ENCODE data around the gene ITGAL.

ITGAL gene

GRCh38 chr16:30526137-30526822, 53.7 kb downstream of the ITGAL start, which contains the start of gene ZNF768:
Gene ZNF768, minus strand, starts transcription at chr16:30526566. Its CDS starts 153 bp downstream, at chr16:30526413.
- no peak for TF ChIP-seq CTCF (IDR thresholded peaks at IDR 0.05; ENCODE audit: low read depth, low read length)
- no peak for TF ChIP-seq POLR2A (IDR thresholded peaks at IDR 0.05; ENCODE audit: extremely low read depth, insufficient read length)
- TF ChIP-seq MAX (IDR thresholded peaks at IDR 0.05; ENCODE audit: low read depth, low read length): no peak
- TF ChIP-seq MYC (IDR thresholded peaks at IDR 0.05; ENCODE audit: low read depth, low read length): no peak
- peak; percentile 63 for DNase-seq (ENCODE audit: low read depth)

DNA sequence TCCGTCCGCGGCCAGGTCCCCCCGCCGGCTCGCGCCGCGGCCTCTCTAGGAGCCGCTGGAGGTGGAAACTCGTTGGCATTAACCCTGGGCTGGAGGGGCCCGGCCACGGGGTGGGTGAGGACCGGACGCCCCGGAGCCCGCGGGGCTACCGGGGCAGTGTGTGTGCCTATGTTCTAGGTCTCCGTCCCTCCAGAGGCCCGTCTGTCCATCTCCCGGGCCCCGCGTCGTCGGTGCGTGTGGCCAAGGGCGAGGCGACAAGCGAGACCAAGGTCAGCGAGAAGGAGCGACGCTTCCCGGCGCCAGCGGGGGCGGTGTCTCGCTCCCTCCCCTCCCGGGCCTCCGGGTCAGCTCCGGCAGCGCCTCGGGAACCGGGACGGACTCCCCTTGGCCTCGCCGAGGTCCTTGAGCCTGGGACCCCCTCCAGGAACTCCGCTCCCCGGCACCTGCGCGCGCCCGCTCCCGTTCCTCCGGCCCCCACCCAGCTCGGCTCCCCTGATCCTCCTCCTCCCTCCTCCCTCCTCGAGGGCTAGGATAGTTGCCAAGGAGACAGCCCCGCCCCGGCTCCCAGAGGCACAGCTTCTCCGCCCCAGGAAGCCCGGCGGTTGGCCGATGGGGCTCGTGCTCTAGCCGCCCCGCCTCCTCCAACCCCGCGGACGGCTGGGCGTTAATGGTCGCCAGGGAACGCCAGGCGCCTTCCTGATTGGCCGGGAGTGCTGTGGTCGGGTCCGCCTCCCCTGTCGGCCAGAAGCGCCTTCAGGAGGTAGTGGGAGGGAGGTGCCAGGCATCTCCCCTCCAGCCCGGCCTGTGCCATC, 54.5 kb downstream of the ITGAL start:
- TF ChIP-seq CTCF (IDR thresholded peaks at IDR 0.05; ENCODE audit: low read depth, low read length) (no peak), MAX (IDR thresholded peaks at IDR 0.05; ENCODE audit: low read depth, low read length) (peak; percentile 34), POLR2A (IDR thresholded peaks at IDR 0.05; ENCODE audit: extremely low read depth, insufficient read length) (peak; percentile 62), MYC (IDR thresholded peaks at IDR 0.05; ENCODE audit: low read depth, low read length) (peak; percentile 49)
- DNase-seq (ENCODE audit: low read depth): peak; percentile 99
- H3K4me3 ChIP-seq (ENCODE audit: low read depth, low read length): peak overlapping the region; percentile 69

More at GRCh38 chr16:30526137-30526822, 53.7 kb downstream of the ITGAL start, which contains the start of gene ZNF768:
- peak within 1 kb of the TSS; percentile 69 for H3K4me3 ChIP-seq (ENCODE audit: low read depth, low read length)

GRCh38 chr16:30527635-30528178, 55.2 kb downstream of the ITGAL start:
- peak overlapping the region; percentile 52 for H3K4me3 ChIP-seq (ENCODE audit: low read depth, low read length)
- peak; percentile 89 for DNase-seq (ENCODE audit: low read depth)
- TF ChIP-seq MAX (IDR thresholded peaks at IDR 0.05; ENCODE audit: low read depth, low read length) (peak; percentile 48; the same call in 1 of the 2 replicates), MYC (IDR thresholded peaks at IDR 0.05; ENCODE audit: low read depth, low read length) (no peak)

DNA sequence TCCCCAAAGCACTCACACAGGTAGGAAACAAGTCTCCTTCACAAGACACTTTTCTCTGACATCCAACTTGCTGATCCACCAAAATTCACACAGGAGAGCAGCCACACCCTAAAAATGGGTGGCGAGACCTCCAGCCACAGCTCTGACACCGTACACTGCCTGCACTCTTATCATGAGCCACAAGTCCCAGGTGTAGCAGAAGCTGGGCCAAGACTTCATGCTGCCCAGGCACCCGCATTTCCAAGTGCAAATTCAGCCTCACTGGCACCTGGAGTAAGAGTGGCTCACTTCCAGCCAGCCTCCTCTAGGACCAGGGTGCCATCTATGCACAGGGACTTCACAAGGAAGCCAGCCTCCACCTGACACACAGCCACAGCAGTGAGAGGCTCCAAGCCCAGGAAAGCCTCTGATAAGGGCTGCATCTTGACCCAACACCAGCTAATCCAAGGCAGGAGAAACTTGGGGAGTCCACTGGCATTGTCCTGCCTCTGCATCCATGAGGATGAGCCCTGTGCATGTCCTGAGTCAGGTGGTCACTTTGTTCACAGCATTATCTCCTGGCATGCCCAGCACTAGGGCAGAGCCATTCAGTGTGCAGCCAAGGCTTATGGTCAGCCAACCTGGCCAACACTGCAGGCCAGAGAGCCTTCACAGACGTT, 56.4 kb downstream of the ITGAL start:
- TF ChIP-seq CTCF (IDR thresholded peaks at IDR 0.05; ENCODE audit: low read depth, low read length) (no peak), MYC (IDR thresholded peaks at IDR 0.05; ENCODE audit: low read depth, low read length) (no peak), MAX (IDR thresholded peaks at IDR 0.05; ENCODE audit: low read depth, low read length) (no peak), POLR2A (IDR thresholded peaks at IDR 0.05; ENCODE audit: extremely low read depth, insufficient read length) (no peak)
- DNase-seq (ENCODE audit: low read depth): no peak
- H3K4me3 ChIP-seq (ENCODE audit: low read depth, low read length): no peak overlapping the region

DNA sequence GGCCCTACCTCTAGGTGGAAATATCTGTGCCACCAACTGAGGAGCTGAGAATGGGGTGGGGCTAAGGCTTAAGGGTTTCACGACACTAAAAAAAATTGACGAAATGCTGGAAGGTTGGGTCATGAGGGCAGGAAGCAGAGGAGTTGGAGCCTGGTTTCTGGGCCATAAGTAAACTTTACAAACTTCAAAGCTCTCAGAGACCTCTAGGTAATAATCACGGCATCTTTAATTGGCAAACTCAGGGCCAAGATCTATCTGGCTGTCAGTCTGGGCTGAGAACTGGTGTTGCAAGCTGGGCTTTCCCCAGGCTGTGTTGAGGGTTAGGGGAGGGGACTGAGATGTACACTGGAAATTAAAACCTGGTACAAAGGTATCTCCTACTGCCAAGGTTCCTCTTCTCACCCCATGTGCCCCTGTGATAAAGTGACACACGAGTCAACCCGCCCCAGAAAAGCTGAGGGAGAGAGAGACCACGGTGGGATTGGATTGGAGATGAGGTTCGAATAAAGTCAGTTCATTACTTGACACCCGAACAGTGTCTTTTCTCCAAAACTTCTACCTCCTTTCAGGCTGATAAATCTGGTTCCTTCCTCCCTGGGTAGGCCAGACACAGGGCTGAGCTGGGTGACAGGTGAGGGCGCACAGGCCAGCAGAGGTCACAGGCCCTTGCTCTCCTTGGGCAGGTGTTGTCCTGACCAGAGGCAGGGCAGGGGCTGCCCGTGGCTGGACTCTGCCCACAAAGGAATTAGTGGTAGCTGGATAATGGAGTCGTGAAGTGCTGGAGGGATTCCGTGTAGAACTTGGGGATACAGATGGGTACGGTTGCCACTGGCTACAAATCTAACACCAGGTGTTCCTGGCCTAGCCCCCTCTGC, 57.9 kb downstream of the ITGAL start:
- peak; percentile 34 for DNase-seq (ENCODE audit: low read depth)
- H3K4me3 ChIP-seq (ENCODE audit: low read depth, low read length): no peak overlapping the region
- TF ChIP-seq MAX (IDR thresholded peaks at IDR 0.05; ENCODE audit: low read depth, low read length) (no peak), POLR2A (IDR thresholded peaks at IDR 0.05; ENCODE audit: extremely low read depth, insufficient read length) (no peak), CTCF (IDR thresholded peaks at IDR 0.05; ENCODE audit: low read depth, low read length) (no peak), MYC (IDR thresholded peaks at IDR 0.05; ENCODE audit: low read depth, low read length) (no peak)
